CD4-positive, alpha-beta T cell treated with Interleukin-4 for 4 hours (primary cell): ENCODE results near the gene ADAMTS19.
"Not testable (repeated sequence)": the region's sequence is repeated elsewhere in the genome, so short reads cannot be mapped to it uniquely, and the experiment has no call there.

Experiments used
- DNase-seq: peaks from one replicate; pipeline ENCODE4 v3.0.0-alpha.2; 2020

ADAMTS19 gene, protein sequence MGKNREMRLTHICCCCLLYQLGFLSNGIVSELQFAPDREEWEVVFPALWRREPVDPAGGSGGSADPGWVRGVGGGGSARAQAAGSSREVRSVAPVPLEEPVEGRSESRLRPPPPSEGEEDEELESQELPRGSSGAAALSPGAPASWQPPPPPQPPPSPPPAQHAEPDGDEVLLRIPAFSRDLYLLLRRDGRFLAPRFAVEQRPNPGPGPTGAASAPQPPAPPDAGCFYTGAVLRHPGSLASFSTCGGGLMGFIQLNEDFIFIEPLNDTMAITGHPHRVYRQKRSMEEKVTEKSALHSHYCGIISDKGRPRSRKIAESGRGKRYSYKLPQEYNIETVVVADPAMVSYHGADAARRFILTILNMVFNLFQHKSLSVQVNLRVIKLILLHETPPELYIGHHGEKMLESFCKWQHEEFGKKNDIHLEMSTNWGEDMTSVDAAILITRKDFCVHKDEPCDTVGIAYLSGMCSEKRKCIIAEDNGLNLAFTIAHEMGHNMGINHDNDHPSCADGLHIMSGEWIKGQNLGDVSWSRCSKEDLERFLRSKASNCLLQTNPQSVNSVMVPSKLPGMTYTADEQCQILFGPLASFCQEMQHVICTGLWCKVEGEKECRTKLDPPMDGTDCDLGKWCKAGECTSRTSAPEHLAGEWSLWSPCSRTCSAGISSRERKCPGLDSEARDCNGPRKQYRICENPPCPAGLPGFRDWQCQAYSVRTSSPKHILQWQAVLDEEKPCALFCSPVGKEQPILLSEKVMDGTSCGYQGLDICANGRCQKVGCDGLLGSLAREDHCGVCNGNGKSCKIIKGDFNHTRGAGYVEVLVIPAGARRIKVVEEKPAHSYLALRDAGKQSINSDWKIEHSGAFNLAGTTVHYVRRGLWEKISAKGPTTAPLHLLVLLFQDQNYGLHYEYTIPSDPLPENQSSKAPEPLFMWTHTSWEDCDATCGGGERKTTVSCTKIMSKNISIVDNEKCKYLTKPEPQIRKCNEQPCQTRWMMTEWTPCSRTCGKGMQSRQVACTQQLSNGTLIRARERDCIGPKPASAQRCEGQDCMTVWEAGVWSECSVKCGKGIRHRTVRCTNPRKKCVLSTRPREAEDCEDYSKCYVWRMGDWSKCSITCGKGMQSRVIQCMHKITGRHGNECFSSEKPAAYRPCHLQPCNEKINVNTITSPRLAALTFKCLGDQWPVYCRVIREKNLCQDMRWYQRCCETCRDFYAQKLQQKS

DNA sequence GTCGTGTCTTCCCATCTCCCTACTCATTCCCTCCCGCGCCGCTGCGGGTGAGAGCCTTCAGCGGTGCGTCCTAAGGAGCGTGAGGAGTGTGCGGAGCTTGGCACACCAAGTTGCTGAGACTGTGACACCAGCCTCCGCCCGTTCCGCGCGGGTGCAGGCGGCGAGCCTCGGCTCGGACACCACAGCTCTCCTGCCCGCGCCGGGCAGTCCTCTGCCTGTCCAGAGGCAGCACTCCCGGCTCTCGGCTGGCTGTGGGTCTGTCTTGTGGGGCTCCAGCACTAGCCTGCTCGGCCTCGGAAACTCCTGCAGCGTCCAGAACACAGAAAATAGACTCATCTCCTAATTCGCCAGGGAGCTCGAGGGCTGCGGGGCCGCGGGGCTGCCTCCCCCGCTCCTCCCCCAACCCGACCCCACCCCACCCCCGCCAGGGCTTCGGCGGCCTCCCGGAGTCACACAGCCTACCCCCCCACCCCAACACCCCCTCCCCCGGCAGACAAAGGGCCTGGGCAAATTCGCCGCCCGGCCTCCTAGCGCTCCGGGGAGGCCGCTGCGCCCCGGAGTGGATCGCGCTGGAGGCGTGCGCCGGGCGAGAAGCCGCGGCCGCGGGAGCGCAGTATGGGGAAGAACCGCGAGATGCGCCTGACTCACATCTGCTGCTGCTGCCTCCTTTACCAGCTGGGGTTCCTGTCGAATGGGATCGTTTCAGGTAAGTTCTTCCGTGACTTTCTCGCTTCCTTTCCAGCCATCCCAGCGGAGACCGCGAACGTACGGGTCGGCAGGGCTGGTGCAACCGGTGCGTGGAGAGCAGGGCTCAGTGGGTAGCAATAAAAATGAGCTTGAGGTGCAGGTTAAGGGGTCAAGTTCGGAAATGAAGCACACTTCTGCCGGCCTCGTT, at the start of gene ADAMTS19:
Gene ADAMTS19 (plus strand): TSS at position 522 of the 895 bp plus-strand sequence. CDS start 94 bp downstream, at position 616.
- DNase-seq, result no peak

DNA sequence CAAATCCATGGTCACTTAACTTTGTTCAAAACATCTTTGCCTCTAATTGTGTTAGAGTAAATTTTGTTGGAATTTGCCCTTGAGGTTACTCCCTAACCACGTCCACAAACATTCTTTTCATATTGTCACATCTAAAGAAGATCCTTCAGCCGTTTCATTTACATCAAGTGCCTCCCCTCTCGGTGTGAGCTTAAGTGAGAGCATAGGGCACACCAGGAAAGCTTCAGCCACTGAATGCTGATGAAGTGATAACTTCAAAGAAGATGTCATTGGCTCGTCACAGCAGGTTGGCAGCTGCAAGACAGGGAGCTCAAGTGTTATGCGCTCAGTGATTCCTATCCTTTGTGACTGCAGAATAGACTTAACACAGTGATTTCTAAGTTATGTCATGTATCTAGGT, 49.6 kb upstream of the ADAMTS19 start:
- no peak for DNase-seq

DNA sequence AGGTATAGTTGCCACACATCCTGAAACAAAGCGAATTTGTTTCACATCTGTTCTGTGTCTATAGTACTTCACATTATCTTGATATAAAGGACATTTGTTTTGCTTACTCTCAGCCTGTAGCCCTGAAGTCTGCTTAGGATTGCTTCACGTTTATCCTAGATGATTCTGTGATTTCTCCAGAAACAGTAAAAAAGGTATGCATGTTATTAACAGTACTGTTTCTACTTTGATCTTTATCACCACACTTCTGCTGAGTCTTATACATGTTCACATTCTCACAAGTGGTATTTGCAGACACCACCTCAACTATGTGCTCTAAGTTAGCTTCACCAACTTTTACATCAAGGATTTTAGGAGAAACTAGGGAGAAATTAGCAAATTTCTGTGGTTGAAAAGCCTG, 47.4 kb upstream of the ADAMTS19 start:
- DNase-seq, result no peak

DNA sequence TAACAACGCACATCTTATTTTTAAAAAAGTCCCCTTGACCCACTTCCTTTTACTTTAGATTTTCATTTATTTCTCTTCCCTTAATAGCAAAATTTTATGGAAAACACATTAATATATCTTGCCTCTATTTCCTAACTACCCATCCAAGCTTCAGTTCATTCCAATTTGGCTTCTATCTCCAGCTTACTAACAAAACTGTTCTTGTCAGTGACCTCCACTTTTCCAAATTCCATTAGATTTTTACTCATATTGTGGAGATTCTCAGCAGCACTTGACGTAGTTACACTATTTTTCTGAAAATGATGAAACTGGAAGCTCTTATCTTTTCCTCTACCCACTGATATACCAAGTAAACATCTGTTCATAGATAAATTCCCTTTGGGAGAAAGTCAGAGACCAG, 46.5 kb upstream of the ADAMTS19 start:
- DNase-seq, result no peak

DNA sequence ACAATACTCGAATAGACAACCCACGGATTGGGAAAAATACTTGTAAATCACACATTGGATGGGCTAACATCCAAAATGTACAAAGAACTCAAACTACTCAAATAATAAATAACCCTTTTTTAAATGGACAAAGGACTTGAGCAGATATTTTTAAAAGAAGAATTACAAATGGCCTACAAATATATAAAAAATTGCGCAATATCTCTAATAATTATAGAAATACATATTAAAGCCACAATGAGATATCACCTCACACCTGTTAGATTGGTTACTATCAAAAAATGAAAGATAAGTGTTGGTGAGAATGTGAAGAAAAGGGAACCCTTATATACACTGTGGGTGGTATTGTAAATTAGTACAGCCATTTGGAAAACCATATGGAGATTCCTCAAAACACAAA, 40.8 kb upstream of the ADAMTS19 start:
- DNase-seq, result no peak

DNA sequence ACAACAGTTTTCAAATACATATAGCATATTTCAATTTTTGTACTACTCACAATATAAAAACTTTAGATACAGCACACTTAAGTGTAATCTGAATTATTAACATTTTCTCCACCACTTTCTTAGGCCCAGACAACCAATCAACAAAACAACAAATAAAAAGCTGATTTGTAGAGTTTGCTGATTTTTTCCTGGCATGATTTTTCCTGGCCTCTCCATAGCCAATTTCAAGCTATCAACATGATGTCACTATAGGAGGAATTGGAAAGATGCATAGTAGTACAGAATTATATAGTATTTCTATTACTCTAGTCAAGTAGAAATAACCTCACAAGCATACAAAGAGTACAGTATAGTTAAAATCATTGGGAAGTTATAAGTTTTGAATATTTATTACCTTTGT, 35.1 kb upstream of the ADAMTS19 start:
- DNase-seq, result no peak

DNA sequence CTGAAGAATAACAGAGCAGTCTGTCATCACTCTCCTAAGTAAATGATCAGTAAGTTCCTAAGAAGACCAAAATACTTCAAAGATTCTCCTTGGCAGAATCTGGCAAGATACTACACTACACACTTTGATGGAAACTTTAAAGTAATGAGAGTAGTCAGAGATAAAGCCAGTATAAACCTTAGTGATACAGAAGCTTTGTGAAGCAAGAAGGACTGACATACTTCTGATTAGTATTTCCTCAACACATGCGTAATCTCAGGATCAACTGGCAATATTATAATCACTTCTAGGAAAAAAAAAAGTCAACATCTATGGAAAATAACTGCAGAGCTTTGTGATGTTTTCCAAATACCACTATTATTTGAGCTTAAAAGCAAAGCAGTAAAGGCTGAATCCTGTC, 34.0 kb upstream of the ADAMTS19 start:
- DNase-seq, result no peak

DNA sequence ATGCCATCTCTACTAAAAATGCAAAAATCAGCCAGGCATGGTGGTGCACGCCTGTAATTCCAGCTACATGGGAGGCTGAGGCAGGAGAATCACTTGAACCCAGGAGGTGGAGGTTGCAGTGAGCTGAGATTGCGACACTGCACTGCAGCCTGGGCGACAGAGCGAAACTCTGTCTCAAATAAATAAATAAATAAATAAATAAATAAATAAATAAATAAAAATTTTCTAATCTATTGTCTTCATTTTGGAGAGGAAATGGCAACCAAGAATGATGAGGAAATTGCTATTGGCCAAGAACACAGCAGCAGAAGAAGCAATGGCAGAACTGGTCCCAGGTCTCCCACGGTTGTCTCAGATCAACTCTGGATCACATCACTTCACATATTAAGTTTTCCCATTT, 31.5 kb upstream of the ADAMTS19 start:
- DNase-seq, result not testable (repeated sequence)

DNA sequence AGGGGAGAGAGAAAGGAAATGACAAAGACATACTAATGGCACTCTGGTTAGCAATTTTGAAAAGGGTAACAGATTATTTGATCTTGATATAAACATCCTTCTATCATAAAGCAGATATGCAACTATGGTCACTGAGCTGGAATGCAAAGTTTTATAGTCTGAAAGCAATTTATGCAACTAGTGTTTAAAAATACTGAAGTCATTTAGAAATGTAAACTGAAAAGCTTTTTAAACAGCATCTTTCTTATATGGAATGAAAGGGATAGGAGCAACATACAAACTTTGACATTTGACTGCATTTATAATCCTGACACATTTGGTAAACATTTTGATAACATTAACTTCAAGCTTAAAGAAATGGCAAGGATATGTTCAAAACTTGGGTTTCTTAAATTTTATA, 28.7 kb upstream of the ADAMTS19 start:
- no peak for DNase-seq

DNA sequence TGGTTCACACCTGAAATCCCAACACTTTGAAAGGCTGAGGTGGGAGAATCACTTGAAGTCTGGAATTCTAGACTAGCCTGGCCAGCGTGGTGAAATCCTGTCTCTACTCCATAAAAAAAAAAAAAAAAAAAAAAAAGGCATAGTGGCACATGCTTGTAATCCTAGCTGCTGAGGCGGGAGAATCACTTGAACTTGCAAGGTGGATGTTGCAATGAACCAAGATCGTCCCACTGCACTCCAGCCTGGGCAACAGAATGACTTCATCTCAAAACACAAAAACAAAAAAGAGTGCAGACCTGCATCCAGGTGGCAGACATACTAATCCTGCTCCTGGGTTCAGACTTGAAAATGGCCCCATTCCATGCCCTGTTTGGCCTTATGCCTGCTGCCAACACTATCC, 21.8 kb upstream of the ADAMTS19 start:
- no peak for DNase-seq

DNA sequence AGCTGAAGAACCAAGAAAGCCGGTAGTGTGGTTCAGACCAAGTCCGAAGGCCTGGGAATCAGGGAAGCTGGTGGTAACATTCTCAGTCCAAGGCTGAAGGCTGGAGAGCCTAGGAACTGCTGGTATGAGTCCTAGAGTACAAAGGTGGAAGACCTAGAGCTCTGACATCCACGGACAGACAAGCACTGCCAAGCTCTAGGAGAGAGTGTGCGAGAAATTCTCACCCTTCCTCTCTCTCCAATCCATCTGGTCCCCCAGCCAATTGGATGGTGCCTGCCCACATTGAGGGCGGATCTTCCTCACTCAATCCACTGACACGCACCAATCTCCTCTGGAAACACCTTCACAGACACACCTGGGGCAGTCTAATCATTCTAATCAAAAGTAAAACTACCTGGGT, 19.7 kb upstream of the ADAMTS19 start:
- DNase-seq, result no peak

DNA sequence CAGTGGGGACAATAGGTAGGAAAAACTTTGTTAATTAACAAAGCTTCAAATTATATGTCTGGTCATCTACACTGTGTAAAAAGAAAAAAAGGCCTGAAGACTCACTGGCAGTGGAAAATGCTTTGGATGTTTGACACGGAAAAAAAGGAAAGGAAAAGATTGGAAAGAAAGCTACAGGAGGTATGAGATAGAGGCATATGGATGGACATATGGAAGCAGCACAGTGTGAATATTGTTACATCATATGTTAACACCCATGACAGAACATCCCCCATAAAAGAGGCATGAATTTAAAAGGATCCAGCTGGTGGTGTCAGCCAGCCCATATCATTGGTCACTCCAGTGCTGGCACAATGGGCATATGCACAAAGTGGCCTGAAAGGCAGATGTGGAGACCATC, 19.0 kb upstream of the ADAMTS19 start:
- no peak for DNase-seq

DNA sequence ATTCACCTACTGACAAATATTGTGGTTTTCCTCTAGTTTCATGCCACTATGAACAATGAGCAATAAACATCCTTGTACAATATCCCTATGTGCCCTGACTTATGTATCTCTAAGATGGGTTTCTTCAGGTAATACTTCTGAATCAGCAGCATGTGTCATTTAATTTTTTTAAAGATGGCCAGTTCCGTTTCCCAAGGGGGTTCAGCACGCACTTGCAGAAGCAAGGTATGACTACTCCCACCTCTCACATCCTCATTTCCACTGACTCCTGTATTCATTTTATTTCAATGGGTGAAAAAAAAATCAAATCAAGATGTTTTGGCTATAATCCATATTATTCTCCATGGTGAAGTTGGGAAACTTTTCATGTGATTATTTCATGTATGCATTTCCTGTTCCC, 14.7 kb upstream of the ADAMTS19 start:
- DNase-seq, result no peak

DNA sequence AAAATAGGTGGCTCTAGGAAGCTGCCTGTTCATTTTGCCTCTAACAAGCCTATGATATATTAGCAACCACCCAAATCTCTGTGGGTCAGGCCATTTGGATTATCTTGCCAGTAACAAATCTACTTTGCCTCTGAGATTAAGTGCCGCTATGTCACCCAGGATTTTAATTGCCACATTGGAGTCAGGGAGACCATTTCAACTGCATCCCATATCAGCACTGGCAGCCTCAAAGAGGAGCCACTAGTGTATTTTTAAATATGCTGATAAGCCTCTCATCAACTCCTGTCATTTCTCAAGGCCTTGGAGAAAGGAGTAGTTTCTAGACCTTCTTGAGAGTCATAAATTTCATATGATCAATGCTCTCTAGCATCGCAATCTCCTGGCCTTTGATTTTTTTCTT, 12.1 kb upstream of the ADAMTS19 start:
- no peak for DNase-seq

DNA sequence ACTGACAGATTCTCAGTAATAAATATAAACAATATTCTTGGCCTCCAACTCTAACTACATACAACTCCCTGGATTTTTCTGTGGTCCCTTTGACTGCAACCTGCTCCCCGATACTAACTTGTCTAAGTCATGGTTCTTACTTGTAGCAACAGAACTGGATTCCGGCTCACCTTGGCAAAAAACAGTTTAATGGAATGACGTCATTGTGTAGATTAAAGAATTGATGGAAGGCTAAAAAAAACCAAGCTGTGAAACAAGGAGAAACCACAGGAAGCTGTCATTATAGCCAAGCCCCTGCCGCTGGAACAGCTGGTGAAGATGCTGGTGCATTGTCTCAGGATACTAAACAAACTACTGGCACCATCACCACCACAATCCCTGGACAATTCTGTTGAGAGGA, 11.4 kb upstream of the ADAMTS19 start:
- no peak for DNase-seq

DNA sequence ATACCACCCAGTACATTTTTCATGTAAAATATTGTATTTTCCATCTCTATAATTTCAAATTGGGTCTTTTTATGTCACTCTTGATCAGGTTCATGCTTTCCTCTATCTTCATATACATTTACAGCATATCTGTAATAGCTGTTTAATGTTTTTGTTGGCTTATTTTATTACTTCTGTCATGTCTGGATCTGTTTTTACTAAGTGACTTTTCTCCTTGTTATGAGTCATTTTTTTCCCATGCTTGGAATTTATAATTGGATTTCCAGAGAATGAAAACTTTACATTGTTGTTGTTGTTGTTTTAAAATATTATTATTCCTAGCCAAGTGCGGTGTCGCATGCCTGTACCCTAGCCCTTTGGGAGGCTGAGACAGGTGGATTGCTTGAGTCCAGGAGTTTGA, 5.6 kb upstream of the ADAMTS19 start:
- DNase-seq, result no peak

DNA sequence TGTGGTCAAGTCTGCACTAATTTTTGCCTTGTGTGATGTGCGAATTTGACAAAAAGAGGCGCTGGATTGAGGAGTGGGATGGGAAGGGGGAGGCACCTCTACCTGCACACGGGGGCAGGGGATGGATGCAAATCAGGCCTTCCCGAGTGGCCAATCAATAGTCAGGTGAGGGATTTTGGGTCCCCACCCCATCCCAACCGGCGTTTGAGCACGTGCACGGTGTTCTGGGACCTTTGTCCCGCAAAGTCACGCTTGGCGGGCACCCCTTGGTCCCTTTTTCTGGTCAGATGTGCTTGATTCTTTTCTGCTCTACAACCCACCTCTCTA, 685 bp upstream of the ADAMTS19 start:
- no peak for DNase-seq

DNA sequence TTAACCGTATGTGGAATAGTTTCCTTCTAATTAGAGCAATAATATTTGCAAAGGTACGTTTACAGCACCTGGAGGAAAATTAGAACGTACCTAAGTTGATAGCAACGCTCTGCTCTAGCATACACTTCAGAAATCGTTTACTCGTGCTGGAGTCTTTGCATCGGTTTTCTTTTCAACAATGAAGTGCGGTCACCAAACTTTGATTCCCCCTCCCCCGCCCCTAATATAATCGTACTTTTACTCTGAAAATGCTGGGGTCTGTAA, 506 bp downstream of the ADAMTS19 start:
- no peak for DNase-seq

DNA sequence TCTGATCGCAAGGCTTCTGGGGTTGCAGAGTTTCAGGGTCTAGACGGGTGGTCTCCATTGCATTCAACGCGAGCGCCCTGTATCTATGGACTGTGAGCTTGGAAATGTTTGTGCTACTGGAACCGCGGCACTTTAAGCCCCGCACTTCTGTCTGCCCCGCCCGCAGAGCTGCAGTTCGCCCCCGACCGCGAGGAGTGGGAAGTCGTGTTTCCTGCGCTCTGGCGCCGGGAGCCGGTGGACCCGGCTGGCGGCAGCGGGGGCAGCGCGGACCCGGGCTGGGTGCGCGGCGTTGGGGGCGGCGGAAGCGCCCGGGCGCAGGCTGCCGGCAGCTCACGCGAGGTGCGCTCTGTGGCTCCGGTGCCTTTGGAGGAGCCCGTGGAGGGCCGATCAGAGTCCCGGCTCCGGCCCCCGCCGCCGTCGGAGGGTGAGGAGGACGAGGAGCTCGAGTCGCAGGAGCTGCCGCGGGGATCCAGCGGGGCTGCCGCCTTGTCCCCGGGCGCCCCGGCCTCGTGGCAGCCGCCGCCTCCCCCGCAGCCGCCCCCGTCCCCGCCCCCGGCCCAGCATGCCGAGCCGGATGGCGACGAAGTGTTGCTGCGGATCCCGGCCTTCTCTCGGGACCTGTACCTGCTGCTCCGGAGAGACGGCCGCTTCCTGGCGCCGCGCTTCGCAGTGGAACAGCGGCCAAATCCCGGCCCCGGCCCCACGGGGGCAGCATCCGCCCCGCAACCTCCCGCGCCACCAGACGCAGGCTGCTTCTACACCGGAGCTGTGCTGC, 1.0 kb downstream of the ADAMTS19 start:
- no peak for DNase-seq

DNA sequence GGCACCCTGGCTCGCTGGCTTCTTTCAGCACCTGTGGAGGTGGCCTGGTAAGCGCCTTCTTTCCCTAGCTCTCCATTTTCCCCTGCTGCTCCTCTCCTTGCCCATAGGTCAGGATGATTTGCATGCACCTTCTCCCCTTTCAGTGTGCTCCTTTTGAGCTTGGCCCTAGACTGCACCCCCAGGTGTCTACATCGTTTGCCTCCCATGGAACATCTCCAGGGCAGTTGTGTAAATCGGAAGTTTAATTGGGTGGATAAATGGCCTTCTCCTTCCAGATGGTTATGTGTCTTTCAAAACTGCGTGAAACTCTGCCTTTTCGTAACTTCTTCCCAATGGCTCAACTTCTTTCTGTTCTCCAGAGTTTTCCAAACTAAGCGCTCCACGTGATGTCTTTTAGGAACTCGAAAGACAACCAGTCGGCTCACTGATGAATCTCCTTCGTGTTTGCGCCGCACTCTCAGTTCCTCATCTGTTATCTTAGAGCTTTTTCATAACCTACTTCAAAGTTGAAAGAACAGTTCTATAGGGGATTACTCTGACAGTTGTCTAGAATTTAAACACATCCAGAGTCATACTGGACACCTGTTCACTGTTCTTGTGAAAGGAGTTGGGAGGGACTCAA, 1.7 kb downstream of the ADAMTS19 start:
- no peak for DNase-seq

DNA sequence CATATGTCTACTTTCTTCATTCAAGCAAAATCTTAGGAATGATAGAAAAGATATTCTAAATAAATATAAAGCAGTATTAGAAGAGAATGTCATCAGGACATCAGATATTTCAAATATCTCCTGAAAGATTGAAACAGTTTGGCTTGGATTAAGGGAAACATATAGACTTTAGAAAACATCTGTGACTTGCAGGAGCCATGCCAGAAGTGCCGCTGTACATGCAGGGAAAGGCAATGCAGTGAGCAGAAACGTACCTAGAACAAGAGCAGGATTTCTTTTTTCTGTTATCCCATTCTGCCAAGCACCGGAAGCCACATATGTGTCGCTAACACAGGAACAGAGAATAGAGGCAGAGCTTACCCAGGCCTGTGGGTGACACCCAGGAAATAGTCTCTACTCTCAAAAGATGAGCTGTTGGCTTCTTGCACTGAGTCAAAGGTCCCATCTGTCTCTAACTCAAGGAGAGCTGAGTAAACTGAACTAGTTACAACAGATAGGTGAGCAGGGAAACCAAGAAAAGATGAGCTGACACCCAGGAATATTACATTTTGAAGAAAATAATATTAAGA, 5.8 kb downstream of the ADAMTS19 start:
- DNase-seq, result no peak
